AG09319 (cell line): ENCODE data around the gene GUCY2C.

Experiments
- DNase-seq: peaks from one replicate; pipeline ENCODE4 v3.0.0-alpha.2; 2010; ENCODE audit warnings: low read depth; ENCODE audit errors: extremely low read depth
- CTCF ChIP-seq: IDR thresholded peaks from 2 replicates; pipeline ENCODE4 v1.5.1; 2011; ENCODE audit warnings: low read depth, mild to moderate bottlenecking, inconsistent platforms, low read length, moderate library complexity

GUCY2C gene

GRCh38 chr12:14716848-14717444, 20.5 kb upstream of the GUCY2C start:
- TF ChIP-seq CTCF: peak; percentile 60
- DNase-seq: peak; percentile 15

- no peak for DNase-seq
- no peak for TF ChIP-seq CTCF
These were observed 18.0 kb upstream of the GUCY2C start for GRCh38 chr12:14714437-14714836.

GRCh38 chr12:14710632-14711320, 14.4 kb upstream of the GUCY2C start:
- no peak for TF ChIP-seq CTCF
- DNase-seq: no peak

- no peak for DNase-seq
- TF ChIP-seq CTCF: no peak
These were observed 5.6 kb upstream of the GUCY2C start for GRCh38 chr12:14701809-14702568.

DNA sequence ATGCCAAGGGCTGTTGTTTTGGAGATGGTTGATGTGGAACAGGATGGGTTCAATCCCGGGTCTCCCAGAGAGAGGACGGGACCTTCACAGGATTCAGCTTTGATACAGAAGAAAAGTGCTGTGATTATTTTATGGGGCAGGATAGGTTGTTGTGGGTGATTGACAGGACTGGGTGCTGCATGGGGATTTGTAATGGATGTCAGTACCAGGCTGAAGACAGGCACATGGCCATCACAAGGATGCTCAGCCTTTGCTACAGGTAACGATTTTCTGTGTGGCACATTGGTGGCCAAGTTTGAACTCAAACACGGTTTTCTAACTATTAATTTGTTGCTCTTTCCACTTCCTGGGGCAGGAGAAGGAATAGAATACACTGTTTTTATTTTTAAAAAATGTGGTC, 4.5 kb upstream of the GUCY2C start:
- DNase-seq: no peak
- TF ChIP-seq CTCF: no peak

DNA sequence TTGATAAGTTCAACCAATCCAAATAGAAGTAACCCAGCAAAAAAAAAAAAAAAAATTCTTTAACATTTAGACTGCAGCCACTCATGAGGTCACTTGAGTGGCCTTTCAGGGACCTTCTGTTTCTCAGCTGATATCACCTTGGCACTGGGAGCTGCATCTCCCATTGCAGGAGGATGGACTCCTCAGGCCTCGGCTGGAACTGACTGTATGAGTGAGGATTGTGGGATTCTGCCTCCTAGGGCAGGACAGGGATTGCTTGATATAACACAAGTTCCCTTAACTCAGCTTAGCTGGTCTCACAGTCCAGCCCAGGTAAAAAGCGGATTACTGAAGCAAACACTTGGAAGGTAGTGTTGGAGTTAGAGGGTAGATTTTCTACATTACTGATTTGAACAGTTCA, 3.5 kb upstream of the GUCY2C start:
- DNase-seq: no peak
- TF ChIP-seq CTCF: no peak

DNA sequence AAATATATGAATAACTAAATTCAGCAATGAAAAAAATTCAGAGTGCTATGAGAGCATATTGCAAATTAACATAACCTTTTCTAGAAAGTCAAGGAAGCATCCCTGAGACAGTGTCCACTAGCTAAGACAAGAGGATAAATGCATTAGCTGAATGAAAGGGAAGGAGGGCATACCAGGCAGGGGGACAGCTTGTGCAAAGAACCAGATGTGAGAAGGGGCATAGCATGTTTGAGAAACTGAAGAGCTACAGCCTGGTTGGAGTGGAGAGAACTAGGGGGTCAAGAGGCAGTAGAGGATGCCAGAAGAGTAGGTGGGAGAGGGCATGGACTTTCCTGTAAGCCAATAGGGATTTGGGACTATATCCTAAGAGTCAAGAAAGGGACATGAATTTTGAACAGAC, 2.2 kb upstream of the GUCY2C start:
- TF ChIP-seq CTCF: no peak
- no peak for DNase-seq
